GM19193 (cell line): Measurements from ENCODE around the gene PHF20.

Experiments used
- POLR2A ChIP-seq: IDR thresholded peaks from 4 replicates; pipeline ENCODE4 v1.6.1; 2011; ENCODE audit not compliant: insufficient read depth, insufficient read length; ENCODE audit errors: extremely low read depth

PHF20 gene

GRCh38 chr20:35971981-35972380 lies 200.2 kb downstream of the PHF20 start:
- no peak for TF ChIP-seq POLR2A

- no peak for TF ChIP-seq POLR2A
Measured at GRCh38 chr20:35972462-35972861, 200.6 kb downstream of the PHF20 start.

- no peak for TF ChIP-seq POLR2A
Measured at GRCh38 chr20:35974256-35974655, 202.4 kb downstream of the PHF20 start.

- no peak for TF ChIP-seq POLR2A
Measured at GRCh38 chr20:35975576-35976373, 204.0 kb downstream of the PHF20 start.

- no peak for TF ChIP-seq POLR2A
Measured at GRCh38 chr20:35978041-35978513, 206.3 kb downstream of the PHF20 start.

GRCh38 chr20:35979544-35979943 lies 207.7 kb downstream of the PHF20 start:
- TF ChIP-seq POLR2A: no peak

- TF ChIP-seq POLR2A: no peak
Measured at GRCh38 chr20:35981969-35982368, 210.2 kb downstream of the PHF20 start.

GRCh38 chr20:35984382-35984781 lies 212.6 kb downstream of the PHF20 start:
- TF ChIP-seq POLR2A: no peak

- TF ChIP-seq POLR2A: no peak
Measured at GRCh38 chr20:35985806-35986205, 214.0 kb downstream of the PHF20 start.

- TF ChIP-seq POLR2A: no peak
Measured at GRCh38 chr20:35988910-35989463, 217.2 kb downstream of the PHF20 start.

- TF ChIP-seq POLR2A: no peak
Measured at GRCh38 chr20:35991142-35991771, 219.4 kb downstream of the PHF20 start.

GRCh38 chr20:35992713-35993335 lies 221.0 kb downstream of the PHF20 start:
- TF ChIP-seq POLR2A: no peak

GRCh38 chr20:35994994-35995453 lies 223.2 kb downstream of the PHF20 start:
- TF ChIP-seq POLR2A: no peak
